Heart left ventricle (tissue), 16 donors: ENCODE measurements around the gene LIMD2. TPM values are rescaled to one million over a fixed set of nuclear protein-coding genes. Genes with fewer than 3 reads are reported as not detected.

Experiments
- ATAC-seq, 4 donors: fragments of 200-7000 bp; cut with Tn5 transposase; one replicate each; pipeline ENCODE4 v1.9.1; 2020 to 2022; ENCODE audit warnings: moderate library complexity in 4 of 4, mild to moderate bottlenecking in 3 of 4, moderate number of reproducible peaks in 1 of 4
- DNase-seq, 5 donors: peaks; one replicate each; pipeline ENCODE4 v3.0.0-alpha.2; 2020
- H3K27ac ChIP-seq, 12 donors: fragments of 200-600 bp; sonication (generic) in 4 of 12; one replicate each; pipeline versions ENCODE4 v1.5.0 to v1.8.0; 2016 to 2022; ENCODE audit warnings: mild to moderate bottlenecking in 2 of 12
- H3K27me3 ChIP-seq, 9 donors: fragments of 200-600 bp; sonication (generic) in 2 of 9; one replicate each; pipeline versions ENCODE4 v1.5.1 to v1.8.0; 2016 to 2022; ENCODE audit warnings: mild to moderate bottlenecking in 3 of 9
- H3K36me3 ChIP-seq, 9 donors: fragments of 200-600 bp; sonication (generic) in 2 of 9; one replicate each; pipeline versions ENCODE4 v1.5.0 to v1.8.0; 2018 to 2022; ENCODE audit warnings: mild to moderate bottlenecking in 2 of 9
- H3K4me1 ChIP-seq, 12 donors: fragments of 200-600 bp; sonication (generic) in 4 of 12; one replicate each; pipeline versions ENCODE4 v1.5.0 to v1.8.0; 2016 to 2022; ENCODE audit warnings: mild to moderate bottlenecking in 3 of 12
- H3K4me3 ChIP-seq, 12 donors: fragments of 200-600 bp; sonication (generic) in 4 of 12; one replicate each; pipeline versions ENCODE4 v1.5.0 to v1.8.0; 2017 to 2022; ENCODE audit warnings: mild to moderate bottlenecking in 9 of 12, moderate library complexity in 4 of 12
- H3K9me3 ChIP-seq, 12 donors: fragments of 200-600 bp; sonication (generic) in 4 of 12; one replicate each; pipeline versions ENCODE4 v1.5.0 to v1.8.0; 2016 to 2022; ENCODE audit warnings: mild to moderate bottlenecking in 1 of 12
- POLR2A ChIP-seq, 2 donors: fragments of 450-650 bp; IDR thresholded peaks; one replicate each; pipeline ENCODE4 v1.6.1; 2017; ENCODE audit warnings: antibody characterized with exemption in 2 of 2, mild to moderate bottlenecking in 2 of 2, moderate library complexity in 2 of 2
- WGBS, 4 donors: extraction: QIAGEN DNeasy Blood & Tissue Kit in 2 of 4; methylation state at CpG; one replicate each; pipeline versions ENCODE4 v1.1.5 to v1.1.7; 2013 to 2018; 5-methylcytosine and 5-hydroxymethylcytosine counted together
- intact Hi-C, 10 donors: fragments of 100-400 bp; cut with DNase I; formaldehyde crosslinking; loops; one replicate each; pipeline versions ENCODE4 v1.11.1 to v1.14.2; 2022
- polyA plus RNA-seq, 2 donors: library from polyadenylated mRNA; stranded (reverse); fragments of 200-250 nt; gene quantifications; one replicate each; pipeline ENCODE4 v1.2.3, GENCODE V29; 2013
- total RNA-seq, 9 donors: library from RNA; depleted of rRNA in 2 of 9; stranded (reverse); fragments of >200 nt in 2 of 9; fragmentation: NEBNext Ultra II Directional in 3 of 9; extraction: Animal tissue kit (Norgen Biotek cat#: 25700) in 3 of 9; gene quantifications; one replicate each; pipeline versions ENCODE4 v1.1.0 to v1.2.4, GENCODE V29; 2016 to 2023
- TF ChIP-seq, protein P1 (sequence below), 12 donors: fragments of 200-600 bp; sonication (generic) in 4 of 12; IDR thresholded peaks; one replicate each; pipeline versions ENCODE4 v1.5.0 to v1.8.0; 2018 to 2022; ENCODE audit warnings: antibody characterized with exemption in 12 of 12, mild to moderate bottlenecking in 5 of 12
- donor health status: ischemic (EF 13 %, LVEDD 7.1; RV severe dilation, severe dysfunction).
- donor health status: healthy with polysubstance abuse.
- donor health status: DM: no; HTN: yes; CAD: no.
- donor health status: DM: no; HTN: no; CAD: no.
- donor health status: ischemic (EF 25% LVEDD 6.9; RV normal size, moderate dysfunction).
- donor health status: ischemic (EF 25% LVEDD 5.7; RV mildly dilated, moderate dysfunction).
- donor health status: healthy.
- donor health status: DM: yes; HTN: yes; CAD: no.
- donor health status: ischemic (EF 35%, LVEDD 5.7; RV mildly dilated, moderate dysfunction).
- donor health status: nonischemic (EF 11% LVEDD 7.7; RV severe dilation, severe dysfunction).
- donor health status: DM: yes; HTN: yes; CAD: no.
- donor health status: PGD.
- donor health status: ischemic (EF 29% LVEDD 5.4; RV normal size, mild dysfunction).
- donor health status: nonischemic (EF 23%, LVEDD 6.1; RV moderate dilation, normal function).

The LIMD2 gene
- total and polyA plus RNA-seq, 11 donors = 1.9 to 48.0 (median 3.5) TPM

DNA sequence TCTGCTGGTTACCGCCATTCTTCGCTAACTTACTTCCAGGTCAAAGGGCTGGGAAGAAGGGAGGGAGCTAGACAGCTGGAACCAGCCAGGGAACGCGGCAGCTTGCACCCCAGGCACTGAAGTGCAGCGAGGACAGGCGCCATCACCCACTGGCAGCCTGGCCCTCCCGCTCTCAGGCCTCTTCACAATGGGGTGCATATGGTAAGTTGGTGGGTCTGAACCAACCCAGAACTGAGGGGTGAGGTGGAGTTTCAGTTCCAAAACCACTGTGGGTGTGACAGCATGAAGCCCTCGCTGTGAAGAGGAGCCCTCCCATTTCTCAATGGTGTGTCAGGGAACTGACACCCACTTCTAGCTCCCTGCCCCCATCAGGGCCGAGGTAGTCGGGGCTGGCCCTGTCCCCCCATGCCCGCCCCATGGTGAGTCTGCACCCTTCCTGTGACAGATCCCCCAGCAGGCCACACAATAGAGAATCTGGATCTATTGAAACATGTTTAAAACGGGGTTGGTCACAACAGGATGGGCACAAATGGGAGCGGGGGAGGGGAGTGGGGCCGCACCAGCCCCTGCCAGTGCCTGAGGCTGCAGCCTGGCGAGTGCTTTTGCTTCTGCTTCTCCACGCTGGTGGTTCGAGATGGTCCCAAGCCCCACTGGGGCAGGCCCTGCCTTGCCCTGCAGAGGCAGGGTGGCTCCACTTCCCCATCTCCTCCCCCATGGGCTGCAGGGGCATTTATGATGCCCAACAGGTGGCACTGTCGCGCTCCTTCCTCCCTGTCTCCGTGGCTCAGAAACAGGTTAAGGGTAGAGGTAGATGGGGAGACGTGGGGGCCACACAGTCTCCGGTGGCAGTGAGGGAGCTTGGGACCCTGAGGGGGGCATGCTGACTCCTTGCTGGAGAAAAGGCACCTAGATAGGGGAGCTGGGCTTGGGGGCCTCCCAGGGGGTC lies 2.3 kb downstream of the LIMD2 start:
- no peak for TF ChIP-seq POLR2A (IDR thresholded peaks at IDR 0.05)
- TF ChIP-seq, protein P1, sequence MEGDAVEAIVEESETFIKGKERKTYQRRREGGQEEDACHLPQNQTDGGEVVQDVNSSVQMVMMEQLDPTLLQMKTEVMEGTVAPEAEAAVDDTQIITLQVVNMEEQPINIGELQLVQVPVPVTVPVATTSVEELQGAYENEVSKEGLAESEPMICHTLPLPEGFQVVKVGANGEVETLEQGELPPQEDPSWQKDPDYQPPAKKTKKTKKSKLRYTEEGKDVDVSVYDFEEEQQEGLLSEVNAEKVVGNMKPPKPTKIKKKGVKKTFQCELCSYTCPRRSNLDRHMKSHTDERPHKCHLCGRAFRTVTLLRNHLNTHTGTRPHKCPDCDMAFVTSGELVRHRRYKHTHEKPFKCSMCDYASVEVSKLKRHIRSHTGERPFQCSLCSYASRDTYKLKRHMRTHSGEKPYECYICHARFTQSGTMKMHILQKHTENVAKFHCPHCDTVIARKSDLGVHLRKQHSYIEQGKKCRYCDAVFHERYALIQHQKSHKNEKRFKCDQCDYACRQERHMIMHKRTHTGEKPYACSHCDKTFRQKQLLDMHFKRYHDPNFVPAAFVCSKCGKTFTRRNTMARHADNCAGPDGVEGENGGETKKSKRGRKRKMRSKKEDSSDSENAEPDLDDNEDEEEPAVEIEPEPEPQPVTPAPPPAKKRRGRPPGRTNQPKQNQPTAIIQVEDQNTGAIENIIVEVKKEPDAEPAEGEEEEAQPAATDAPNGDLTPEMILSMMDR (IDR thresholded peaks at IDR 0.05) = peak; percentile 13 to 67 (median 34)
- DNase-seq (peak in 4 of 5 donors; percentile 54 to 82 (median 60)), ATAC-seq (peak in 3 of 4 donors; percentile 1 to 33 (median 29))
- intact Hi-C loops = loop anchor here in 3 of 10 donors (5.0 to 10.0 kb wide), 3 partner anchors 63 to 73 kb away; partner anchors contain the start of gene MAP3K3 (in 1 of the 3)
- 74 to 79% (median 77%) methylated on average over 15 to 22 of the region's 22 CpGs for WGBS, 4 donors
- Histone ChIP-seq H3K36me3 (peaks cover 0 to 45% (median 31%) of the 10 kb centered on the region in 9 donors), H3K9me3 (no peaks in the 10 kb centered on the region), H3K27ac (peak overlapping the region in 6 of 12 donors; percentile 13 to 96 (median 43)), H3K4me1 (peaks cover 0 to 54% (median 22%) of the 10 kb centered on the region in 12 donors), H3K4me3 (peak overlapping the region in 7 of 12 donors; percentile 4 to 76 (median 63)), H3K27me3 (no peaks in the 10 kb centered on the region)

DNA sequence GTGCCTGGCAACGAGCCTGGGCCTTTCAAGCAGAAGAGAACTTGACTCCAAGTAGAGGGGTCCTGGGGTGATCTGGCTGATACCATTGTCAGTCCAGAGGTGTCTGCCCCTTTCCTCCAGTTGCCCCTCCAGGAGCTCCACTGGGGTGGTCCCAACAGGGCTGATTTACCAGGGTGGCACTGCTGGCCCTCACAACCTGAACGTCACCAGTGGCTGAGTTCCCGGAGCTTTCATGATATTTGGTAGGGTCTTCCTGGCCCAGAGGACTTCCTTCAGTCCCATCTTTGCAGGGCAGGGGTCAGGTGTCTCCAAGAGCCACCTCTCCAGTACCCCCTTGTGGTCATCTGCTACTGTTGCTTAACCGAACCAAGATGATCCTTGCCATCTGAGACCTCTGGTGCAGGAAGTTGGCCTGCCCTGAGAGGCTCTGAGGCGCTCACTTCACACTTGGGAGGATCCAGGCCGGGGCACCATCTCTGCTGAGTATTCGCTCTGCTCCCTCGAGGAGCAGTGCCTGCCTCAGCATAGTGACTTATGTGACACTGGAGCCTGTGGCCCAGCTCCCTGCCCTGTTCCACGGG lies 3.5 kb downstream of the LIMD2 start:
- 45 to 74% (median 63%) methylated on average over 6 to 9 of the region's 9 CpGs for WGBS, 4 donors

DNA sequence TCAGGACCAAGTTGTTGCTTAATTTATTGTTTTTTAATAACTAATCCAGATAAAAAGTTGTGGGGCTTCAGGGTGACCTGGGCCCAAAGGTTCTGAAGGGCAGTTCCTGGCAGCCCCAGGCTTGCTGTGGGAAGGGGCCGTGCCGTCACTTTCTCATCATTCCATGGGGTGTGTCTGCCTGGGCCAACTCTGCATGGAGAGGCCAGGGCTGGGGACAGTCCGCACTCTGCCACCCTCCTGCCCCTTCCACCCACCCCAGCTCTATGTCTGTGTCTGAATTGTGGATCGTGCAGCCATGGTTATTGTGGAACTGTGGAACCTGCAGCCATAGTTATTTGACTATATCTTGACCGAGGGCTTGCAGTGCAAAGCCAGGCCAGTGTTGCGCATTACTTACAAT lies 4.0 kb downstream of the LIMD2 start:
- no peak for TF ChIP-seq POLR2A (IDR thresholded peaks at IDR 0.05)
- TF ChIP-seq, protein P1 (IDR thresholded peaks at IDR 0.05) = no peak
- peak overlapping the region in 2 of 12 donors; percentile 11 to 96 for H3K27ac ChIP-seq
- no peaks in the 10 kb centered on the region for H3K9me3 ChIP-seq
- DNase-seq (no peak), ATAC-seq (no peak)
- H3K36me3 ChIP-seq = peaks cover 0 to 62% (median 47%) of the 10 kb centered on the region in 9 donors
- WGBS, 4 donors = 86 to 93% (median 87%) methylated on average over 6 of the region's 6 CpGs
- H3K27me3 ChIP-seq = no peaks in the 10 kb centered on the region
- peaks cover 0 to 38% (median 13%) of the 10 kb centered on the region in 12 donors for H3K4me1 ChIP-seq
- intact Hi-C loops = loop anchor here in 4 of 10 donors (1.0 to 10.0 kb wide), 4 partner anchors 17 to 71 kb away; partner anchors contain the start of gene MAP3K3 (in 1 of the 4)
- H3K4me3 ChIP-seq = no peak overlapping the region

More for the DNA sequence above, 3.5 kb downstream of the LIMD2 start:
- intact Hi-C loops = loop anchor here in 3 of 10 donors (5.0 to 10.0 kb wide), 3 partner anchors 62 to 72 kb away; partner anchors contain the start of gene MAP3K3 (in 1 of the 3)
- peak overlapping the region in 1 of 12 donors; percentile 73 for H3K4me3 ChIP-seq
- H3K4me1 ChIP-seq = peaks cover 0 to 43% (median 19%) of the 10 kb centered on the region in 12 donors
- TF ChIP-seq, protein P1 (IDR thresholded peaks at IDR 0.05) = peak in 11 of 12 donors; percentile 9 to 54 (median 37)
- TF ChIP-seq POLR2A (IDR thresholded peaks at IDR 0.05) = no peak
- ATAC-seq (peak in 2 of 4 donors; percentile 2 to 11), DNase-seq (no peak)
- peak overlapping the region in 4 of 12 donors; percentile 13 to 96 (median 33) for H3K27ac ChIP-seq
- H3K36me3 ChIP-seq = peaks cover 0 to 56% (median 41%) of the 10 kb centered on the region in 9 donors
- no peaks in the 10 kb centered on the region for H3K9me3 ChIP-seq
- H3K27me3 ChIP-seq = no peaks in the 10 kb centered on the region
